ENCODE measurements around the gene MYBL2. TPM values are rescaled to one million over a fixed set of nuclear protein-coding genes. Genes with fewer than 3 reads are reported as not detected.

The MYBL2 gene
- total RNA-seq, 1 donor: 17.8 TPM

GRCh38 chr20:43669332-43669731, 2.4 kb downstream of the MYBL2 start:
- no peak for TF ChIP-seq CTCF (IDR thresholded peaks at IDR 0.05; ENCODE audit: insufficient read depth, low read length)
- DNase-seq (ENCODE audit: low read depth): no peak
- H3K4me3 ChIP-seq (ENCODE audit: low read depth, low read length): no peak overlapping the region

- H3K4me3 ChIP-seq (ENCODE audit: low read depth, low read length): no peak overlapping the region
- TF ChIP-seq CTCF (IDR thresholded peaks at IDR 0.05; ENCODE audit: insufficient read depth, low read length): no peak
- no peak for DNase-seq (ENCODE audit: low read depth)
Measured at GRCh38 chr20:43670423-43670822, 3.5 kb downstream of the MYBL2 start.

- no peak for DNase-seq (ENCODE audit: low read depth)
- H3K4me3 ChIP-seq (ENCODE audit: low read depth, low read length): no peak overlapping the region
- TF ChIP-seq CTCF (IDR thresholded peaks at IDR 0.05; ENCODE audit: insufficient read depth, low read length): no peak
Measured at GRCh38 chr20:43676368-43676767, 9.5 kb downstream of the MYBL2 start.

- TF ChIP-seq CTCF (IDR thresholded peaks at IDR 0.05; ENCODE audit: insufficient read depth, low read length): no peak
- DNase-seq (ENCODE audit: low read depth): peak; percentile 47
Measured at GRCh38 chr20:43680981-43681380, 14.1 kb downstream of the MYBL2 start.

GRCh38 chr20:43681468-43681942, 14.6 kb downstream of the MYBL2 start:
- H3K4me3 ChIP-seq (ENCODE audit: low read depth, low read length): no peak overlapping the region
- no peak for TF ChIP-seq CTCF (IDR thresholded peaks at IDR 0.05; ENCODE audit: insufficient read depth, low read length)
- DNase-seq (ENCODE audit: low read depth): no peak

More at GRCh38 chr20:43680981-43681380, 14.1 kb downstream of the MYBL2 start:
- H3K4me3 ChIP-seq (ENCODE audit: low read depth, low read length): no peak overlapping the region

GRCh38 chr20:43681991-43682410, 15.1 kb downstream of the MYBL2 start:
- TF ChIP-seq CTCF (IDR thresholded peaks at IDR 0.05; ENCODE audit: insufficient read depth, low read length): no peak
- no peak overlapping the region for H3K4me3 ChIP-seq (ENCODE audit: low read depth, low read length)
- no peak for DNase-seq (ENCODE audit: low read depth)

GRCh38 chr20:43682446-43682845, 15.5 kb downstream of the MYBL2 start:
- DNase-seq (ENCODE audit: low read depth): no peak
- TF ChIP-seq CTCF (IDR thresholded peaks at IDR 0.05; ENCODE audit: insufficient read depth, low read length): no peak
- no peak overlapping the region for H3K4me3 ChIP-seq (ENCODE audit: low read depth, low read length)

All from fibroblast of the aortic adventitia (primary cell).